Iris pigment epithelial cell (primary cell): ENCODE data around the gene LRRC8A.
A peak's percentile ranks its signal among the peaks of the same experiment; 100 is the strongest.

Source experiments
- DNase-seq: peaks from one replicate; pipeline ENCODE4 v3.0.0-alpha.2; 2011; ENCODE audit warnings: low read depth

Gene LRRC8A

GRCh38 chr9:128902351-128903078 is 20.6 kb downstream of the LRRC8A start:
- no peak for DNase-seq

- DNase-seq, result no peak
Measured at GRCh38 chr9:128903079-128903461, 21.1 kb downstream of the LRRC8A start.

- DNase-seq, result peak; percentile 60
Measured at GRCh38 chr9:128903871-128904620, 22.1 kb downstream of the LRRC8A start.

- no peak for DNase-seq
Measured at GRCh38 chr9:128905964-128906363, 24.0 kb downstream of the LRRC8A start.

GRCh38 chr9:128906741-128907140 is 24.8 kb downstream of the LRRC8A start:
- DNase-seq, result no peak

GRCh38 chr9:128908372-128908771 is 26.4 kb downstream of the LRRC8A start:
- DNase-seq, result no peak

GRCh38 chr9:128909859-128910258 is 27.9 kb downstream of the LRRC8A start:
- DNase-seq, result no peak

GRCh38 chr9:128910906-128911305 is 29.0 kb downstream of the LRRC8A start:
- no peak for DNase-seq

- peak; percentile 44 for DNase-seq
Measured at GRCh38 chr9:128911529-128912035, 29.6 kb downstream of the LRRC8A start.

GRCh38 chr9:128912270-128912853 is 30.4 kb downstream of the LRRC8A start:
- DNase-seq, result peak; percentile 97

- DNase-seq, result no peak
Measured at GRCh38 chr9:128913048-128913900, 31.3 kb downstream of the LRRC8A start.

GRCh38 chr9:128913995-128914772 is 32.3 kb downstream of the LRRC8A start:
- no peak for DNase-seq

GRCh38 chr9:128916204-128916603 is 34.3 kb downstream of the LRRC8A start:
- DNase-seq, result peak; percentile 40

GRCh38 chr9:128916745-128917144 is 34.8 kb downstream of the LRRC8A start:
- no peak for DNase-seq

GRCh38 chr9:128917151-128917849 is 35.4 kb downstream of the LRRC8A start:
- DNase-seq, result peak; percentile 90

GRCh38 chr9:128918921-128919320 is 37.0 kb downstream of the LRRC8A start:
- no peak for DNase-seq

GRCh38 chr9:128919402-128920089 is 37.6 kb downstream of the LRRC8A start:
- DNase-seq, result no peak

GRCh38 chr9:128920381-128921058 is 38.6 kb downstream of the LRRC8A start, which contains the start of gene PHYHD1:
TSS of gene PHYHD1 (plus strand) at chr9:128920982. CDS start at chr9:128922324, 1,342 bp downstream.
- peak; percentile 41 for DNase-seq
